Nephron progenitor cell (in vitro differentiated cells): ENCODE data around the gene DNM2.

ENCODE experiments used
- DNase-seq: peaks from one replicate; pipeline ENCODE4 v3.0.0; 2021
- H3K27ac Mint-ChIP-seq: 2 replicates; pipeline ENCODE4 v1.8.0; 2021; ENCODE audit warnings: mild to moderate bottlenecking, moderate library complexity, mixed read lengths
- H3K27me3 Mint-ChIP-seq: 2 replicates; pipeline ENCODE4 v1.8.0; 2021; ENCODE audit warnings: mild to moderate bottlenecking, low read depth, mixed read lengths; ENCODE audit not compliant: poor library complexity
- H3K36me3 Mint-ChIP-seq: 2 replicates; pipeline ENCODE4 v1.8.0; 2021; ENCODE audit warnings: low read depth, mixed read lengths
- H3K4me1 Mint-ChIP-seq: 2 replicates; pipeline ENCODE4 v1.8.0; 2021; ENCODE audit warnings: mixed read lengths
- H3K4me3 Mint-ChIP-seq: 2 replicates; pipeline ENCODE4 v1.8.0; 2021; ENCODE audit warnings: mild to moderate bottlenecking, moderate library complexity, mixed read lengths
- H3K9me3 Mint-ChIP-seq: 2 replicates; pipeline ENCODE4 v1.8.0; 2021; ENCODE audit warnings: mild to moderate bottlenecking, moderate library complexity, mixed read lengths
- TF ChIP-seq, protein P1 (sequence below): fragments of 200-600 bp; sonication (generic); IDR thresholded peaks from 2 replicates; pipeline ENCODE4 v1.5.0; 2021; ENCODE audit warnings: antibody characterized with exemption

The DNM2 gene

GRCh38 chr19:10830931-10831779 is 113.3 kb downstream of the DNM2 start:
- Mint-ChIP-seq H3K4me3 (no peak overlapping the region), H3K27ac (peak overlapping the region; percentile 96), H3K4me1 (peaks cover 21% of the 10 kb centered on the region), H3K27me3 (peaks cover 6% of the 10 kb centered on the region), H3K36me3 (peaks cover 17% of the 10 kb centered on the region), H3K9me3 (peaks cover 2% of the 10 kb centered on the region)
- TF ChIP-seq, protein P1, sequence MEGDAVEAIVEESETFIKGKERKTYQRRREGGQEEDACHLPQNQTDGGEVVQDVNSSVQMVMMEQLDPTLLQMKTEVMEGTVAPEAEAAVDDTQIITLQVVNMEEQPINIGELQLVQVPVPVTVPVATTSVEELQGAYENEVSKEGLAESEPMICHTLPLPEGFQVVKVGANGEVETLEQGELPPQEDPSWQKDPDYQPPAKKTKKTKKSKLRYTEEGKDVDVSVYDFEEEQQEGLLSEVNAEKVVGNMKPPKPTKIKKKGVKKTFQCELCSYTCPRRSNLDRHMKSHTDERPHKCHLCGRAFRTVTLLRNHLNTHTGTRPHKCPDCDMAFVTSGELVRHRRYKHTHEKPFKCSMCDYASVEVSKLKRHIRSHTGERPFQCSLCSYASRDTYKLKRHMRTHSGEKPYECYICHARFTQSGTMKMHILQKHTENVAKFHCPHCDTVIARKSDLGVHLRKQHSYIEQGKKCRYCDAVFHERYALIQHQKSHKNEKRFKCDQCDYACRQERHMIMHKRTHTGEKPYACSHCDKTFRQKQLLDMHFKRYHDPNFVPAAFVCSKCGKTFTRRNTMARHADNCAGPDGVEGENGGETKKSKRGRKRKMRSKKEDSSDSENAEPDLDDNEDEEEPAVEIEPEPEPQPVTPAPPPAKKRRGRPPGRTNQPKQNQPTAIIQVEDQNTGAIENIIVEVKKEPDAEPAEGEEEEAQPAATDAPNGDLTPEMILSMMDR: no peak
- DNase-seq: no peak

GRCh38 chr19:10831987-10832938 is 114.4 kb downstream of the DNM2 start:
- TF ChIP-seq, protein P1: no peak
- Mint-ChIP-seq H3K27me3 (peaks cover 14% of the 10 kb centered on the region), H3K4me1 (peaks cover 26% of the 10 kb centered on the region), H3K27ac (peak overlapping the region; percentile 96), H3K9me3 (peaks cover 13% of the 10 kb centered on the region), H3K4me3 (no peak overlapping the region), H3K36me3 (peaks cover 22% of the 10 kb centered on the region)
- no peak for DNase-seq

DNA sequence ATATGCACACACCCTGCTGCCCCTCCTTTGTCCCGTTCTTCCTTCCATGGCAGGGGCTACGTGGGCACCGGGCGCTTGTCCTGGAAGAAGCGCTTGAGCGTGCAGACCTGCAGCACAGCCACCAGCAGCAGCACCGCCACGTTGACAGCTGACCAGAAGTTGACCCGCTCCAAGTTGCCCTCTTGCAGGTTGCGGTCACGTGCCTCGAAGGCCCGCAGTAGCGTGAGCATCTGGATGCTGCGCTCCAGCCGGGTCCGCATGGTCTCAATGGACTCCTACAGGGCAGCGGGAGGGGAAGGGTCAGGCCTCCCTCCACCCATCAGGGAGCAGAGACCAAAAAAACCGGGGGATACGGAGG is 115.0 kb downstream of the DNM2 start:
- Mint-ChIP-seq H3K4me3 (no peak overlapping the region), H3K27me3 (peaks cover 14% of the 10 kb centered on the region), H3K9me3 (peaks cover 16% of the 10 kb centered on the region), H3K36me3 (peaks cover 22% of the 10 kb centered on the region), H3K4me1 (peaks cover 26% of the 10 kb centered on the region), H3K27ac (peak overlapping the region; percentile 88)
- DNase-seq: no peak
- TF ChIP-seq, protein P1: no peak

- Mint-ChIP-seq H3K4me3 (peak overlapping the region; percentile 91), H3K9me3 (peaks cover 25% of the 10 kb centered on the region)
Measured at GRCh38 chr19:10835089-10835753, 117.3 kb downstream of the DNM2 start.

GRCh38 chr19:10835754-10836478 is 118.0 kb downstream of the DNM2 start, which contains the start of gene TMED1:
TMED1 (minus strand) TSS chr19:10836212; CDS start chr19:10836191, 21 bp downstream.
- TF ChIP-seq, protein P1: peak; percentile 15
- Mint-ChIP-seq H3K4me3 (peak within 1 kb of the TSS; percentile 91), H3K27ac (peak within 1 kb of the TSS; percentile 100), H3K4me1 (peaks cover 26% of the 10 kb centered on the region), H3K9me3 (peaks cover 25% of the 10 kb centered on the region), H3K36me3 (peaks cover 22% of the 10 kb centered on the region), H3K27me3 (peaks cover 26% of the 10 kb centered on the region)
- peak; percentile 100 for DNase-seq

More at GRCh38 chr19:10835089-10835753, 117.3 kb downstream of the DNM2 start:
- peaks cover 26% of the 10 kb centered on the region for H3K4me1 Mint-ChIP-seq
- no peak for DNase-seq
- H3K27ac Mint-ChIP-seq: peak overlapping the region; percentile 84
- peaks cover 27% of the 10 kb centered on the region for H3K27me3 Mint-ChIP-seq
- H3K36me3 Mint-ChIP-seq: peaks cover 22% of the 10 kb centered on the region
- TF ChIP-seq, protein P1: no peak
